Stimulated activated CD4-positive, alpha-beta T cell treated with anti-CD3 and anti-CD28 coated beads, Interleukin-2, amount 100 ng/mL, for 48 hours (primary cell): Measurements from ENCODE around the gene CDKN2B.

Experiments
- DNase-seq, 2 donors: peaks; one replicate each; pipeline ENCODE4 v3.0.0-alpha.2; 2020

The CDKN2B gene

GRCh38 chr9:22033012-22033630 is 24.0 kb upstream of the CDKN2B start:
- no peak for DNase-seq

- no peak for DNase-seq
Measured at GRCh38 chr9:22031655-22032411, 22.7 kb upstream of the CDKN2B start.

- no peak for DNase-seq
Measured at GRCh38 chr9:22030101-22030598, 21.0 kb upstream of the CDKN2B start.

- no peak for DNase-seq
Measured at GRCh38 chr9:22029231-22029630, 20.1 kb upstream of the CDKN2B start.

- DNase-seq: no peak
Measured at GRCh38 chr9:22028394-22028793, 19.3 kb upstream of the CDKN2B start.

GRCh38 chr9:22026696-22027095 is 17.6 kb upstream of the CDKN2B start:
- no peak for DNase-seq

GRCh38 chr9:22022396-22022795 is 13.3 kb upstream of the CDKN2B start:
- DNase-seq: no peak

GRCh38 chr9:22010866-22011625 is 1.9 kb upstream of the CDKN2B start:
- no peak for DNase-seq

- DNase-seq: no peak
Measured at GRCh38 chr9:22009506-22009867, 382 bp upstream of the CDKN2B start.

GRCh38 chr9:22008384-22008716 is 755 bp downstream of the CDKN2B start:
- no peak for DNase-seq

GRCh38 chr9:22005702-22006606 is 3.2 kb downstream of the CDKN2B start:
- DNase-seq: no peak

GRCh38 chr9:22005021-22005701 is 3.9 kb downstream of the CDKN2B start:
- no peak for DNase-seq

- DNase-seq: no peak
Measured at GRCh38 chr9:22002038-22002437, 7.1 kb downstream of the CDKN2B start.

- no peak for DNase-seq
Measured at GRCh38 chr9:21998026-21998425, 11.1 kb downstream of the CDKN2B start.

- DNase-seq: no peak
Measured at GRCh38 chr9:21997480-21997879, 11.6 kb downstream of the CDKN2B start.

GRCh38 chr9:21996858-21997257 is 12.2 kb downstream of the CDKN2B start:
- DNase-seq: no peak

GRCh38 chr9:21996438-21996837 is 12.7 kb downstream of the CDKN2B start:
- DNase-seq: no peak

- no peak for DNase-seq
Measured at GRCh38 chr9:21995666-21996398, 13.3 kb downstream of the CDKN2B start.

GRCh38 chr9:21995006-21995665 is 14.0 kb downstream of the CDKN2B start:
- peak in 1 of 2 donors; percentile 50 for DNase-seq

GRCh38 chr9:21994556-21995005 is 14.5 kb downstream of the CDKN2B start, which contains the start of gene CDKN2B-AS1:
CDKN2B-AS1 (plus strand) TSS chr9:21994791.
- DNase-seq: no peak
